ENCODE results near the gene KIAA2012.

Gene KIAA2012

DNA sequence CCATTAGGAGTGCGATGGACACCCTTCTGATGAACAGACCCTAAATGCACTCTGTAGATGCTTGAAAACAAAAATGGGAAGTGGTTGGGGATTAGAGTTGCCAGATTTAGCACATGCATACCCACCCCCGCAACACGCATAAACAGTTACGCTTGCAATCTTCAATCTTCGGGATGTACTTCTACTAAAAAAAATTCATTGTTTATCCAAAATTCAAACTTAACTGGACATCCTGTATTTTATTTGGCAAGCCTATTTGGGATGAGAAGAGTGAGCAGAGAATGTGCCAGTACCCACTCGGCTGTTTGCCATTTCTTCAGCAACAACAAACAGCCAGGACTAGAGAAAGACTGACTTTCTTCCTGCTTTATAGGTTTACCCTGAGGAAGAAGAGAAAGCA, 18.4 kb downstream of the KIAA2012 start:
- no peak for DNase-seq

GRCh38 chr2:202094426-202094986, 21.5 kb downstream of the KIAA2012 start:
- DNase-seq, result no peak

DNA sequence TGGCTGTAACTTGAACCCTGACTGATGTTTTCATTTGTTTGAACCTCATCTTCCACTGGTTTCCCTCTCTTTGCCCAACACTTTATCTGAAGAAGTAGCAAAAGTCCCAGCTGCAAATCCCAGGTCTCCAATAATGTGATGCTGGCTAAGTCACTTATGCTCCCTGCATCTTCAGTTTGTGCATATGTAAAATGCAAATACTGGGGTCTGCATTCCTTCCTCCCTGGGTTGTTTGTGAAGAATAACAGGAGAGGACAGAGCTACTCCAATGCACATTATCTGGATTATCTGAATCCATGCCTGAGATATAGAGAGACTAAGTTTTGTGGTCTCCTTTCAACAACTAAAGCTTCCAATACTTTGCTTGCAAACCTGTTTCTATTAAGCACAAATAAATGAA, 22.2 kb downstream of the KIAA2012 start:
- no peak for DNase-seq

DNA sequence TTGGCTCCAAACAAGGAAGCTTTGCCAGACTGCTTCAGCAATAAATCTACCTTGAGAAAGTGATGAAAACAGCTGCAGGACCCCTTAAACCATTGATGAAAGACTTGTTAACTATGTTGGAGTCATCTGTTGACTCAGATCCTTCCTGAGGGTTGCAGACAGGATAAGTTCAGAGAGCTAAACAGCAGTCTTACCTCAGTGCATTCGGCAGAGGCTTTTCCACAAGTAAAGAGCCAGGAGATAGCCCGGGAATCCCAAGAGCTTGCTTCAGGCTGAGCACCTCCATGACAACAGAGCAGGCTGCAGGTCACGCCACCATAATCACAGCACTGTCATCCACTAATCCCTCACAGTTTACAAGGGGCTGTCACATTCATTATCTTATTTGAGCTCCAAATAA, 23.7 kb downstream of the KIAA2012 start:
- no peak for DNase-seq

DNA sequence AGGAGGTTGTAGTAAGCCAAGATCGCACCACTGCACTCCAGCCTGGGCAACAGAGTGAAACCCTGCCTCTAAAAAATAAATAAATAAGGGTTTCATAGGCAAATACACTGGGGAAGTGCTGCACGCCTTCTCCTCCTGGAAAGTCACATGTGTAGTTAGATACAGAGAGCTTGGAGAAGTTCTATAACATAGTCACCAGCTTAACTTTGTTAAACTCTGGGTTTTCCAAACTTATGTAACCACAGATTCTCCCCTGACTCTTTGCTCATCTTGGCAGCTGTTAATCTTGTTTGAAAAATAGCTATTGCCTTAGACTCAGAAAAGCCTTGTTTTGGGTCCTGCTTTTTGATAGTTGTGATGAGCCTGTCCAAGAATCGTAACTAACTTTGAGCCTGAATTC, 25.2 kb downstream of the KIAA2012 start:
- DNase-seq, result no peak

DNA sequence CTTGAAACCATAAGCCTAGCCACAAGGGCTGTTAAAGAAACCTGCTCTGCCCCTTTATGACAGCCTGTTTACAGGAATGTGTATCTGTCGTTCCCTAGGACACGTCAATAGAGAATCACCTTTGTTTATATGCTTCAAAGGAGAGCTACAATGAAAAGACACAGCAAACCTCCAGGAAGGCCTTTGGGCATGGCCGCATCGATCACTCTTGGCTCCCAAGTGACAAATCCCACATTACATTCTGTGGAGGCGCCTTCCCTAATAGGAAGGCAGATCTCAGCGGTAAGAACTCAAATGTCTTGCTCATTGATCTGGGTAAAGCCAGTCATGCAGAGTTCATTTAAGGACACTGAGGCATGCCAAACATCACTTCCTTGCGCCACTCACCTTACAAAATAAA, 26.5 kb downstream of the KIAA2012 start:
- DNase-seq, result no peak

DNA sequence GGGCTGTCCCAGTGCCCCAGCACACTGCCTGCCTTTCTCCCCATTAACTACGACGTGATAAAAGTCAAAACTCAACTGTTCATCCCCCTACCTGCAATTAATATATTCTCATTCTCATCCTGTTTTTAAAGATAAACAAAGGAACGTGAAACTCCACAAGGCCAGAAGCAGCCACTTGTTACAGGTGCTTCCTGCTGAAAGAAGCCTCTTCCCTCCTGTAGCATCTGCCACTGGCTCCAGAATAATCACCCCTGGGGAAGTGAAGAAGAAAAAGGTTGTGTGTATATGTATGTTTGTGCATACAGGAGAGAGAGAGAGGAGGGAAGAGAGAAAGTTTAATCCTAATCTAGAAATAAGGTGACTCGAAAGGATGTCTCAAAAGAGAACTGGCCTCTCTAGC, 27.1 kb downstream of the KIAA2012 start:
- DNase-seq, result peak; percentile 55

GRCh38 chr2:202101026-202101579, 28.0 kb downstream of the KIAA2012 start:
- peak; percentile 72 for DNase-seq

- DNase-seq, result peak; percentile 93
Measured at GRCh38 chr2:202102425-202103000, 29.5 kb downstream of the KIAA2012 start.

GRCh38 chr2:202104286-202104870, 31.3 kb downstream of the KIAA2012 start:
- no peak for DNase-seq

DNA sequence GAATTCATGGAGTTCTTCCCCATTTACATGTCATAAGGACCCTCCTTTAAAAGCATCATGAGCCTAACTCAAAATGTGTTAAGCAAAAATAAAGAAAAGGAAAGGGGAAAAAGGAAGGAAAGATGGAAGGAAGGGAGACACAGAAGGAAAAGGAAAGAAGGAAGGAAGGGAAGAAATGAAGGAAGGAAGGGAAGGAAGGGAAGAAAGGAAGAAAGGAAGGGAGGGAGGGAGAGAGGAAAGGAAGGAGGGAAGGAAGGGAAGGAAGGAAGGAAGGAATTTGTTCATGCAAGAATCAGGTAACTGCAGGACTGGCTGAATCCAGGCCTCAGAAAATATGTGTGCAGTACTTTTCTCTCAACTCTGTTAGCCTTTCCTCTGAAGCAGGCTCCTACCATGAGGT, 32.0 kb downstream of the KIAA2012 start:
- no peak for DNase-seq

DNA sequence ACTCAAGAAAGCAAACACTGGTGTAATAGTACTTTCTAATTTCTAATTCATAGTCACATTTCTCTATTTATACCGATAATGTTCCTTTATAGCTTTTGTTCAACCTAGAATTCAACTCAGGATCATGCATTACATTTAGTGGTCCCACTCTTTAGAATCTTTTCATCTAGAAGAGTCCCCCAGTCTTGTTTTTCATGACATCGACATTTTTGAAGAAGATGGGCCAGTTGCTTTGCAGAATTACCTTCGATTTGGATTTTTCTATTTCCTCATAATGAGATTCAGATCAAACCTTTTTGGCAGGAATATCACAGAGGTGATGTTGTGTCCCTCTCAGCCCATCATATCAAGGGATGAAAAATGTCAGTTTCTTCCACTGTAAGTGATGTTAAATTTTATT, 35.3 kb downstream of the KIAA2012 start:
- DNase-seq, result no peak

DNA sequence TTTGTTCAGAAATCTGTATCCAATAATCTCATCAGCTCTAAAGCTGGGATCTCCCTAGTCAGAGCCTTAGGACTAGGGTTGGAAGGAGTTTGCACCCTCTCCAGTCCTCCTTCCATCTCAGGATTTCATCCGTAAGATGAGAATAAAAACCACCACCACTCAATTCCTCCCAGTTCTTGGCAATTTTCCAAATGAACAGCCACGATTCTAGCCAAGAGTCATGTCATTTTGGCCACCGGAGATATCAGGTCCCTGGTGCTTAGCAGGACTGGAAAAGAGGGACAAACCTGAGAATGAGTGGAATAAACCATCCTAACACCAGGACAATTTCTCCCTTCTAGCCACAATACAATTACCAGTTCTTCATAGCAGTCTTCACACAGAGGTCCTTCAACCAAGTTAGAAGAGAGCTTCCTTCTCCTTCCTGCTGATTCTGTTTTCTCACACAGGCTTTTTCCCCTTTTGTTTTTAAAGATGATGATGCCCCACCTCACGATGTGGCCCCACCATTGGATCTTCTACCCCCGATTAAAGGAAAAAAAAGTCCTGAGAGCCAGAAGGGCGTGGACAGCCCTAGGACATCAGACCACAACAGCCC, 36.2 kb downstream of the KIAA2012 start:
- DNase-seq, result no peak

DNA sequence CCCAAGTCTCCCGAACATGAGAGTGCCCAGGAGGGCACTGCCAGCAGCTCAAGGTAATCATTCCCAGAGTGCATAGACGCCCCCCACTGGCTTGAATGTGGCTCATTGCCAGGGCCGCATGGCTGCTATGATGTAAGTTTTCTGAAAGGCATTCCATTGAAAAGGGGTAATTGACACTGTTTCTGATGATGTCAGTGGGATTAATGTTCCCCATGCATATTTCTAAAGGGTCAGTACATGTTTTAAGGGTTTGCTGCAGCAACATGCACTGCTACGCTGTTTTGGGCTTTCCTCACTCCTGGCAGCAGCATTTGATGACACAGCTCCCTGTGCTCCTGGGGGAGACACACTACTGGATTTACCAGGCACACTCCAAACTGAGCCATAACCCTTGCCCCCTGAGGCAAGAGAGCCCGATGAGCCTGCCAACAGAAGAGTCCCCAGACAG, 36.7 kb downstream of the KIAA2012 start:
- no peak for DNase-seq

DNA sequence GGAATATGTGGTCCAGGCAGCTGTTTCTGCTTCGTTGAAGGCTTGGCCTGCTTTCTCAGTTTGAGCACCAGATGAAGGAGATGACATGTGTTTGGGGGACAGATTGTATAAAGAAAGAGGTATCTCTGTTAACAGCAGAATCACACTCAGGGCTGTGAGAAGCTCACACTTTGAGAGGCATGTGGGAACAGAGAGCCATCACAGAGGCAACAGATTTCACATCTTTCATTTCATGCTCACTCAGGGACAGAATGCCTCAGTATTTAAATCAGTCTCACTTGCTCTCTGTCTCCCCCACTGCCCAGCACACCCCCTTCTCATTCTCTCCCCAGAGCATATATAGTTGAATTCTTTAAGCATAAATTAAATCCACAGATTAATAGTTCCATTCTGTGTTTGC, 37.4 kb downstream of the KIAA2012 start:
- DNase-seq, result no peak

- DNase-seq, result no peak
Measured at GRCh38 chr2:202112041-202112440, 39.0 kb downstream of the KIAA2012 start.

DNA sequence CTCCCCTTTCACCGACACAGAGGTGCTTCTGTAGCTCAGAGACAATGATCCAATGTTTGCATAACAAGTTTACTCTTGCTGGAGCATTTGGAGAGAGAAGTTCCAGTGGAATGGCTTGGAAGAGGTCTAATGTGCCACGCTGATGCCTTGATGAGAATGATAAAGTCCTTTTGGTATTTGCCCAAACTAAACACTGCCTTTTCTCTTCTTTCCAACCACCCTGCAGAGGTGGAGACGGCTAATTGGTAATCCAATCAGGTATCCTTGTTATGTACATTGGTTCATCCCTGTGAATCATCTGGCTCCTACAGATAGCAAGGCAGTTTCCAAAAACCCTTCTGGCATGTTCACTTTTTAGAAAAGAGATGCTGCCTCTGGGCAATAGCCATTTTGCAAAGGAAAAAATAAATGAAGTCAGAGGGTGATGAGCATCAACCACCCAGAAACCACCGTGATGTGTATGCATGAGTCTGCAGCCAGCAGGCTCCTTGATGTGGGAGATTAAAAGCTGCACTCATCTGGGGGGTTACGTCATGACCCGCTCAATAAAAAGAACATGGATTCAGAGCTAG, 40.6 kb downstream of the KIAA2012 start:
- DNase-seq, result no peak

DNA sequence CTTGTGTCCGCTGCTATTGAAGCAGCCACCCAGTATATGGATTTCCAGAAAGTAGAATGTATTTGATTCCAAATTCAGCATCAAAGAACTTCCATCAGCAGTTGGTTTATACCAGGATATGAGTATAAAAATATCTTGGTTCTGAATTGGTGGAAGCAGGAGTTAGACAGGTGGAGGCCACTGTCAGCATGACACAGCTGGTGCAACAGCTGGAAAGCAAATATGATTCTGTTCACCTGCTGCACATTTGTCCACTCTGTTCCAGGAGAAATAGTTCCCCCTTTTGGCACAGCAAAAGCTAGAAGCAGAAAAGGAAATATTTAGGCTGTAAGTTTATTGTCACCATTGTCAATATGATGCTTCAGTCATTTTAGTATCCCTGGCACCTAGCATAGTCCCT, 41.2 kb downstream of the KIAA2012 start:
- DNase-seq, result no peak

- DNase-seq, result no peak
Measured at GRCh38 chr2:202114795-202115194, 41.7 kb downstream of the KIAA2012 start.

GRCh38 chr2:202115479-202115971, 42.5 kb downstream of the KIAA2012 start:
- DNase-seq, result no peak

DNA sequence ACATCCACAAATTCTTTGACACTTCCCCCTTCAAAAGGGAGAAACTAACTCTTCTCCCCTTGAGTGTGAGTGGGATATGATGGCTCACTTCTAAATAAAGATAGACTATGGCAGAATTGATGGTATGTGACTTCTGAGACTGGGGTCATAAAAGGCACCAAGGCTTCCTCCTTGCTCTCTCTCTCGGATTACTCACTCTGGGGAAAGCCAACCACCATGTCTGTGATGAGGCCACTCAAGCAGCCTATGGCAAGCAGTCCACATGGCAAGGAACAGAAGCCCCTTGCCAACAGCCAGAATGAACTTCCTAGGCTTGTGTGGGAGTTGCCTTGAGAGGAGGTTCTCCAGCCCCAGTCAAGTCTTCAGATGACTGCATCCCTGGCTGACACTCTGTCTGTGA, 43.6 kb downstream of the KIAA2012 start:
- DNase-seq, result no peak

- DNase-seq, result no peak
Measured at GRCh38 chr2:202118168-202118567, 45.1 kb downstream of the KIAA2012 start.

GRCh38 chr2:202120828-202121227, 47.8 kb downstream of the KIAA2012 start:
- DNase-seq, result no peak

All from NCI-H2171 (cell line).